B cell (primary cell): ENCODE data around the gene PCDHB3. TPM values are rescaled to one million over a fixed set of nuclear protein-coding genes. Genes with fewer than 3 reads are reported as not detected.

Experiments
- ATAC-seq: fragments of 200-7000 bp; cut with Tn5 transposase; one replicate; pipeline ENCODE4 v1.10.0; 2021; ENCODE audit warnings: low read depth, mild to moderate bottlenecking, moderate number of reproducible peaks, moderate library complexity
- CTCF ChIA-PET: fragments of 350-600 bp; sonication (Branson Sonifier 250); formaldehyde crosslinking; loops from one replicate; lab custom pipeline; 2021; ENCODE audit warnings: antibody characterized with exemption, inconsistent platforms; lab: Charles Lee
- POLR2A ChIA-PET: fragments of 350-600 bp; sonication (Branson Sonifier 250); formaldehyde crosslinking; loops from one replicate; lab custom pipeline; 2021; ENCODE audit warnings: antibody characterized with exemption; lab: Charles Lee
- DNase-seq: peaks from one replicate; pipeline ENCODE4 v3.0.0; 2013
- H2AFZ ChIP-seq: 2 replicates; pipeline ENCODE4 v1.6.1; 2012; ENCODE audit warnings: mild to moderate bottlenecking, low read depth, low read length; ENCODE audit not compliant: insufficient read depth, poor library complexity, severe bottlenecking
- H3K27ac ChIP-seq, 2 donors: 1 replicate in 1 of 2; 2 replicates in 1 of 2; pipeline ENCODE4 v1.5.1; 2012 to 2013; ENCODE audit warnings: low read length in 2 of 2, mild to moderate bottlenecking in 2 of 2, moderate library complexity in 1 of 2
- H3K27me3 ChIP-seq, 4 experiments: fragments of 200-600 bp in 1 of 4; sonication (generic) in 1 of 4; replicated peaks in 1 of 4; 1 replicate in 2 of 4; 2 replicates in 2 of 4; pipeline versions ENCODE4 v1.6.1 to v1.7.0; 2013 to 2016; ENCODE audit warnings: low read length in 3 of 4, mild to moderate bottlenecking in 2 of 4, mixed read lengths in 1 of 4, moderate library complexity in 1 of 4; ENCODE audit not compliant: insufficient read depth in 4 of 4, control insufficient read depth in 3 of 4; ENCODE audit errors: control extremely low read depth in 1 of 4
- H3K36me3 ChIP-seq, 2 experiments: replicated peaks in 1 of 2; 1 replicate in 1 of 2; 2 replicates in 1 of 2; pipeline versions ENCODE4 v1.6.1 to v1.7.1; 2013; ENCODE audit warnings: low read length in 1 of 2; ENCODE audit not compliant: insufficient read depth in 2 of 2, control insufficient read depth in 1 of 2; ENCODE audit errors: control extremely low read depth in 1 of 2, extremely low read depth in 1 of 2
- H3K4me1 ChIP-seq, 2 donors: fragments of 200-600 bp in 1 of 2; sonication (generic) in 1 of 2; 1 replicate in 1 of 2; 2 replicates in 1 of 2; pipeline versions ENCODE4 v1.5.1 to v1.6.1; 2013 to 2017; ENCODE audit warnings: low read length in 2 of 2; ENCODE audit not compliant: control insufficient read depth in 2 of 2, insufficient read depth in 2 of 2
- H3K4me2 ChIP-seq: replicated peaks from 2 replicates; pipeline ENCODE3; 2012; ENCODE audit warnings: mild to moderate bottlenecking, low read depth, low read length; ENCODE audit not compliant: poor library complexity, severe bottlenecking
- H3K4me3 ChIP-seq, 5 experiments: fragments of 200-600 bp in 1 of 5; sonication (generic) in 1 of 5; 1 replicate in 3 of 5; 2 replicates in 2 of 5; pipeline versions ENCODE4 v1.5.1 to v1.7.0; 2011 to 2016; ENCODE audit warnings: low read length in 4 of 5, mild to moderate bottlenecking in 4 of 5, low read depth in 2 of 5, control low read depth in 1 of 5, moderate library complexity in 1 of 5; ENCODE audit not compliant: insufficient read depth in 1 of 5; ENCODE audit errors: control extremely low read depth in 1 of 5, extremely low read depth in 1 of 5
- H3K79me2 ChIP-seq: fragments of 200-600 bp; sonication (generic); one replicate; pipeline ENCODE4 v1.6.0; 2016; ENCODE audit warnings: low read length; ENCODE audit not compliant: control insufficient read depth, insufficient read depth
- H3K9ac ChIP-seq: fragments of 200-600 bp; sonication (generic); 2 replicates; pipeline ENCODE4 v1.6.1; 2017; ENCODE audit warnings: mild to moderate bottlenecking, low read length, moderate library complexity
- H3K9me3 ChIP-seq, 3 donors: one replicate each; pipeline versions ENCODE4 v1.6.1 to v1.7.1; 2013; ENCODE audit warnings: low read length in 2 of 3; ENCODE audit not compliant: control insufficient read depth in 2 of 3, insufficient read depth in 1 of 3; ENCODE audit errors: control extremely low read depth in 1 of 3
- H4K20me1 ChIP-seq: 2 replicates; pipeline ENCODE4 v1.6.0; 2012; ENCODE audit warnings: mild to moderate bottlenecking, low read length; ENCODE audit not compliant: insufficient read depth, control insufficient read depth, poor library complexity, severe bottlenecking
- H3K27ac Mint-ChIP-seq: one replicate; pipeline ENCODE4 v1.8.0; 2021; ENCODE audit warnings: mixed read lengths
- H3K27me3 Mint-ChIP-seq: one replicate; pipeline ENCODE4 v1.8.0; 2021; ENCODE audit warnings: mixed read lengths
- H3K4me1 Mint-ChIP-seq: one replicate; pipeline ENCODE4 v1.8.0; 2021; ENCODE audit warnings: mixed read lengths
- H3K4me3 Mint-ChIP-seq: one replicate; pipeline ENCODE4 v1.8.0; 2021; ENCODE audit warnings: mixed read lengths
- H3K9me3 Mint-ChIP-seq: one replicate; pipeline ENCODE4 v1.8.0; 2022; ENCODE audit warnings: mixed read lengths; ENCODE audit not compliant: insufficient read depth
- CTCF ChIP-seq: fragments of 200-600 bp; IDR thresholded peaks from one replicate; pipeline ENCODE4 v1.8.0; 2022; ENCODE audit warnings: antibody characterized with exemption, mild to moderate bottlenecking
- EZH2 ChIP-seq: IDR thresholded peaks from 2 replicates; pipeline ENCODE4 v1.6.1; 2012; ENCODE audit warnings: borderline replicate concordance, low read depth, mild to moderate bottlenecking, moderate library complexity, low read length; ENCODE audit not compliant: insufficient read depth, poor library complexity, severe bottlenecking
- WGBS: methylation state at CpG from one replicate; pipeline ENCODE4 v1.1.5; 2013; ENCODE audit warnings: missing lambda C conversion rate; ENCODE audit not compliant: insufficient coverage; 5-methylcytosine and 5-hydroxymethylcytosine counted together
- intact Hi-C: fragments of 100-400 bp; cut with micrococcal nuclease; formaldehyde crosslinking; loops from one replicate; pipeline ENCODE4 v1.10.0; 2022
- polyA plus RNA-seq: library from polyadenylated mRNA; depleted of rRNA; stranded (reverse); fragments of >200 nt; gene quantifications from 2 replicates; pipeline ENCODE4 v1.2.3, GENCODE V29; 2012
- total RNA-seq, 2 donors: library from RNA; stranded (reverse); fragments of 120-200 nt in 1 of 2; gene quantifications; 1 replicate in 1 of 2; 2 replicates in 1 of 2; pipeline versions ENCODE4 v1.2.3 to v1.2.4, GENCODE V29; 2013 to 2022

PCDHB3 gene
- total and polyA plus RNA-seq, 2 donors (not counting 1 experiment from before 2014, with no cell fraction given) = not detected

GRCh38 chr5:141127305-141127704 is 27.0 kb downstream of the PCDHB3 start:
- WGBS = 100% methylated on average over 1 of the region's 1 CpG
- ChIA-PET POLR2A (no interaction called here), CTCF (no interaction called here)
- Histone ChIP-seq H3K9me3 (peaks cover 0 to 13% (median 0%) of the 10 kb centered on the region in 3 donors), H3K36me3 (no peaks in the 10 kb centered on the region), H4K20me1 (no peaks in the 10 kb centered on the region), H3K79me2 (no peaks in the 10 kb centered on the region), H3K9ac (no peak overlapping the region), H3K4me1 (no peaks in the 10 kb centered on the region), H2AFZ (no peak overlapping the region), H3K4me2 (no peak overlapping the region), H3K27ac (no peak overlapping the region), H3K4me3 (no peak overlapping the region), H3K27me3 (peaks cover 0 to 5% (median 2%) of the 10 kb centered on the region in 4 experiments)
- TF ChIP-seq EZH2 (no peak), CTCF (no peak)
- no peak overlapping the region for H3K27ac Mint-ChIP-seq
- H3K4me3 Mint-ChIP-seq = no peak overlapping the region
- ATAC-seq (no peak), DNase-seq (no peak)
- intact Hi-C loops = no loop called here
- H3K9me3 Mint-ChIP-seq = peaks cover 11% of the 10 kb centered on the region
- H3K27me3 Mint-ChIP-seq = peaks cover 12% of the 10 kb centered on the region
- H3K4me1 Mint-ChIP-seq = no peaks in the 10 kb centered on the region

- Mint-ChIP-seq H3K4me1 (no peaks in the 10 kb centered on the region), H3K9me3 (peaks cover 25% of the 10 kb centered on the region), H3K4me3 (peak within 1 kb of the TSS; percentile 29), H3K27ac (no peak within 1 kb of the TSS), H3K27me3 (peaks cover 6% of the 10 kb centered on the region)
- Histone ChIP-seq H4K20me1 (no peaks in the 10 kb centered on the region), H3K27me3 (peaks cover 0 to 13% (median 6%) of the 10 kb centered on the region in 4 experiments), H3K79me2 (no peaks in the 10 kb centered on the region), H3K4me1 (no peaks in the 10 kb centered on the region), H3K36me3 (no peaks in the 10 kb centered on the region), H3K4me3 (no peak within 1 kb of the TSS), H2AFZ (no peak within 1 kb of the TSS), H3K9me3 (peaks cover 7 to 28% (median 13%) of the 10 kb centered on the region in 3 donors), H3K4me2 (no peak within 1 kb of the TSS), H3K27ac (no peak within 1 kb of the TSS), H3K9ac (no peak within 1 kb of the TSS)
- ATAC-seq (no peak), DNase-seq (no peak)
- intact Hi-C loops = no loop called here
- CTCF ChIA-PET = no interaction called here
- 36% methylated on average over 22 of the region's 22 CpGs for WGBS
- no peak for TF ChIP-seq EZH2
- POLR2A ChIA-PET = no interaction called here
These were observed 34.9 kb downstream of the PCDHB3 start, which contains the start of gene PCDHB5 for GRCh38 chr5:141135030-141135717. TSS of gene PCDHB5 (plus strand) at chr5:141135206. CDS start at chr5:141135435, 229 bp downstream.
